Endothelial cell of umbilical vein (primary cell): ENCODE results near the gene NEK7. TPM values are rescaled to one million over a fixed set of nuclear protein-coding genes. Genes with fewer than 3 reads are reported as not detected.

Experiments used
- BruUV-seq: library from RNA; stranded (reverse); fragments of 400-500 nt; replicated peaks from 2 replicates; lab custom pipeline; 2021; lab: Mats Ljungman, UMichigan
- CTCF ChIA-PET: fragments of 300-600, 350-600 bp; sonication (Branson Sonifier 250); formaldehyde crosslinking; loops from one replicate; lab custom pipeline; 2021; ENCODE audit warnings: antibody characterized with exemption, inconsistent platforms; lab: Charles Lee
- POLR2A ChIA-PET: fragments of 300-600, 350-600 bp; sonication (Branson Sonifier 250); formaldehyde crosslinking; loops from one replicate; lab custom pipeline; 2021; ENCODE audit warnings: antibody characterized with exemption, inconsistent platforms; lab: Charles Lee
- DNase-seq: peaks from one replicate; pipeline ENCODE4 v3.0.0-alpha.2; 2011; ENCODE audit warnings: low read depth, low spot score
- FAIRE-seq: peaks from 2 replicates; lab custom pipeline; 2011; peaks lifted over from hg19 to GRCh38; lab: Jason Lieb, UNC
- H2AFZ ChIP-seq: 2 replicates; pipeline ENCODE4 v1.6.0; 2012; ENCODE audit warnings: low read depth, low read length, control low read depth, inconsistent platforms
- H3K27ac ChIP-seq: 2 replicates; pipeline ENCODE4 v1.5.1; 2011; ENCODE audit warnings: low read depth, mild to moderate bottlenecking, control low read depth, low read length, moderate library complexity; ENCODE audit not compliant: insufficient read depth
- H3K27me3 ChIP-seq, 2 experiments: 2 replicates each; pipeline versions ENCODE4 v1.6.0 to v1.6.1; 2011; ENCODE audit warnings: low read length in 2 of 2, mixed read lengths in 1 of 2; ENCODE audit not compliant: control insufficient read depth in 2 of 2, insufficient read depth in 2 of 2
- H3K36me3 ChIP-seq, 2 experiments: 2 replicates in 1 of 2; 3 replicates in 1 of 2; pipeline ENCODE4 v1.5.1; 2011; ENCODE audit warnings: low read length in 2 of 2, mild to moderate bottlenecking in 1 of 2, moderate library complexity in 1 of 2; ENCODE audit not compliant: control insufficient read depth in 2 of 2, insufficient read depth in 2 of 2; ENCODE audit errors: extremely low read depth in 1 of 2
- H3K4me1 ChIP-seq: 3 replicates; pipeline ENCODE4 v1.5.1; 2011; ENCODE audit warnings: mild to moderate bottlenecking, low read length; ENCODE audit not compliant: control insufficient read depth, insufficient read depth; ENCODE audit errors: extremely low read depth
- H3K4me2 ChIP-seq: 2 replicates; pipeline ENCODE4 v1.6.1; 2011; ENCODE audit warnings: low read length, control low read depth, mixed read lengths; ENCODE audit not compliant: insufficient read depth
- H3K4me3 ChIP-seq, 3 experiments: fragments of 200-600 bp in 1 of 3; sonication (generic), shearing (Covaris generic) in 1 of 3; replicated peaks in 1 of 3; 2 replicates each; pipeline ENCODE4 v1.5.1; 2011 to 2016; ENCODE audit warnings: control low read depth in 3 of 3, low read length in 3 of 3, mild to moderate bottlenecking in 2 of 3, inconsistent platforms in 1 of 3, low read depth in 1 of 3, moderate library complexity in 1 of 3; ENCODE audit not compliant: insufficient read depth in 1 of 3
- H3K79me2 ChIP-seq: 2 replicates; pipeline ENCODE4 v1.6.0; 2012; ENCODE audit warnings: low read length, inconsistent platforms; ENCODE audit not compliant: control insufficient read depth, insufficient read depth
- H3K9ac ChIP-seq: replicated peaks from 2 replicates; pipeline ENCODE3; 2011; ENCODE audit warnings: low read length, control low read depth; ENCODE audit not compliant: insufficient read depth; ENCODE audit errors: extremely low read depth
- H3K9me1 ChIP-seq: replicated peaks from 3 replicates; pipeline ENCODE4 v1.6.0; 2011; ENCODE audit warnings: mild to moderate bottlenecking, low read length; ENCODE audit not compliant: control insufficient read depth, insufficient read depth; ENCODE audit errors: extremely low read depth
- H3K9me3 ChIP-seq: replicated peaks from 2 replicates; pipeline ENCODE4 v1.5.1; 2012; ENCODE audit warnings: low read length, inconsistent platforms; ENCODE audit not compliant: control insufficient read depth, insufficient read depth
- H4K20me1 ChIP-seq: replicated peaks from 2 replicates; pipeline ENCODE3; 2011; ENCODE audit warnings: mild to moderate bottlenecking, low read length; ENCODE audit not compliant: control insufficient read depth, insufficient read depth; ENCODE audit errors: extremely low read depth
- EZH2 ChIP-seq: IDR thresholded peaks from 2 replicates; pipeline ENCODE4 v1.6.1; 2012; ENCODE audit warnings: borderline replicate concordance, low read depth, mild to moderate bottlenecking, moderate library complexity, low read length, inconsistent platforms; ENCODE audit not compliant: severe bottlenecking
- FOS ChIP-seq: IDR thresholded peaks from 2 replicates; pipeline ENCODE4 v1.6.1; 2011; ENCODE audit warnings: mild to moderate bottlenecking, low read length, moderate library complexity, borderline replicate concordance; ENCODE audit not compliant: insufficient read depth
- GATA2 ChIP-seq: IDR thresholded peaks from 2 replicates; pipeline ENCODE4 v1.7.0; 2011; ENCODE audit warnings: low read depth, mild to moderate bottlenecking, moderate library complexity, mixed read lengths, low read length; ENCODE audit not compliant: insufficient read length, insufficient read depth
- JUN ChIP-seq: IDR thresholded peaks from 2 replicates; pipeline ENCODE4 v1.6.1; 2011; ENCODE audit warnings: borderline replicate concordance, low read depth; ENCODE audit not compliant: insufficient read length, insufficient read depth
- POLR2A ChIP-seq: IDR thresholded peaks from 2 replicates; pipeline ENCODE4 v1.6.1; 2012; ENCODE audit warnings: low read depth, mild to moderate bottlenecking, control low read depth, low read length
- POLR2AphosphoS5 ChIP-seq: IDR thresholded peaks from 2 replicates; pipeline ENCODE4 v1.6.1; 2012; ENCODE audit warnings: low read depth, mild to moderate bottlenecking, control low read depth, low read length, moderate library complexity; ENCODE audit not compliant: insufficient read depth
- dilution Hi-C: fragments of 300-500 bp; cut with MboI; formaldehyde crosslinking; loops from one replicate; pipeline ENCODE4 v1.15.0; 2019; ENCODE audit warnings: low sequenced_read_pairs; ENCODE audit not compliant: extremely low pct_ligation_motif_present
- intact Hi-C: fragments of 100-400 bp; cut with micrococcal nuclease; formaldehyde crosslinking; loops from one replicate; pipeline ENCODE4 v1.10.0; 2022
- polyA plus RNA-seq, 4 experiments: library from polyadenylated mRNA; depleted of rRNA in 3 of 4; stranded (reverse) in 3 of 4; unstranded in 1 of 4; fragments of >200 nt; gene quantifications; 2 replicates each; pipeline versions ENCODE4 v1.2.1 to v1.2.3, GENCODE V29; 2011 to 2012; ENCODE audit warnings: missing spikeins in 1 of 4
- total RNA-seq: library from RNA; stranded (reverse); gene quantifications from 2 replicates; pipeline ENCODE4 v1.2.3, GENCODE V29; 2021
- TF ChIP-seq, protein P1 (sequence below), 2 donors: IDR thresholded peaks; 1 replicate in 1 of 2; 2 replicates in 1 of 2; pipeline ENCODE4 v1.5.1; 2011; ENCODE audit warnings: low read length in 2 of 2, mild to moderate bottlenecking in 2 of 2, moderate library complexity in 2 of 2, control low read depth in 1 of 2, inconsistent platforms in 1 of 2, low read depth in 1 of 2; ENCODE audit not compliant: insufficient read depth in 1 of 2; ENCODE audit errors: extremely low read depth in 1 of 2

Gene NEK7
- total and polyA plus RNA-seq, 2 donors (not counting 3 experiments of a cell fraction or from before 2014, with no cell fraction given) = 22.6 to 45.7 TPM

GRCh38 chr1:198205016-198205684, 48.4 kb downstream of the NEK7 start:
- H4K20me1 ChIP-seq = peaks cover 5% of the 10 kb centered on the region
- no peak overlapping the region for H3K4me2 ChIP-seq
- CTCF ChIA-PET = interaction anchor here (0.6 to 1.4 kb wide), 3 partner anchors 60 to 153 kb away, joined by 3 to 4 read pairs (median 3); no protein-coding TSS in a partner anchor

DNA sequence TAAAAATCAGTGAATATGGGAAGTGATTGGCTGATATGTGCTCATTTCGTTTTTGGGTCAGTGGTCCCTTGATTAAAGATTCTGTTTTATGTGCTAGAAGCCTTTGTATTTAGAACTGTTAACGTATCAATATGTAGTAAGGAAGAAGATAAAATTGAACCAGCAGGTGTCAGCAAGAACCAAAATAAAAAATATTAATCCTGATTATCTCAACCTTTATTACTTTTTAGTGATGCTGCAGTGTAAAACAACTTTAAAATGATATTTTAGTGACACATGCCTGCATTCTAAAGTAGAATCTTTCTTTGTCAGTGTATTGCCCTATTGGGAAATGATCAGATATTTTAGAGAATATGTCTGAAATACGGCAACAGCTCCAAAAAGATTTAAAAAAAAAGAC, 49.5 kb downstream of the NEK7 start:
- H4K20me1 ChIP-seq = peaks cover 5% of the 10 kb centered on the region
- BruUV-seq = no TSS peak
- FAIRE-seq (no peak), DNase-seq (no peak)
- no peaks in the 10 kb centered on the region for H3K9me1 ChIP-seq
- no peak for TF ChIP-seq EZH2
- no peak for TF ChIP-seq POLR2A
- TF ChIP-seq JUN = no peak
- TF ChIP-seq GATA2 = no peak
- no peak for TF ChIP-seq FOS
- H3K4me1 ChIP-seq = peaks cover 2% of the 10 kb centered on the region
- no peak overlapping the region for H3K4me2 ChIP-seq
- no peak overlapping the region for H2AFZ ChIP-seq
- dilution Hi-C loops (no loop called here), intact Hi-C loops (loop anchor here (1.0 to 5.0 kb wide), 2 partner anchors 259 to 481 kb away; no protein-coding TSS in a partner anchor)
- no peaks in the 10 kb centered on the region for H3K27me3 ChIP-seq
- no peak overlapping the region for H3K9ac ChIP-seq
- no peaks in the 10 kb centered on the region for H3K36me3 ChIP-seq
- H3K9me3 ChIP-seq = no peaks in the 10 kb centered on the region
- H3K4me3 ChIP-seq = no peak overlapping the region
- peaks cover 72% of the 10 kb centered on the region for H3K79me2 ChIP-seq
- ChIA-PET POLR2A (no interaction called here), CTCF (interaction anchor here (1.4 to 1.5 kb wide), 3 partner anchors 14 to 59 kb away, joined by 3 to 4 read pairs (median 4); no protein-coding TSS in a partner anchor)
- no peak overlapping the region for H3K27ac ChIP-seq

More at GRCh38 chr1:198205016-198205684, 48.4 kb downstream of the NEK7 start:
- intact Hi-C loops (loop anchor here (5.0 kb wide), 1 partner anchor 482 kb away; no protein-coding TSS in a partner anchor), dilution Hi-C loops (no loop called here)
- peaks cover 2% of the 10 kb centered on the region for H3K4me1 ChIP-seq
- H2AFZ ChIP-seq = no peak overlapping the region
- no peaks in the 10 kb centered on the region for H3K9me3 ChIP-seq
- H3K4me3 ChIP-seq = no peak overlapping the region
- no peaks in the 10 kb centered on the region for H3K36me3 ChIP-seq
- no peak overlapping the region for H3K27ac ChIP-seq
- BruUV-seq = no TSS peak
- H3K9ac ChIP-seq = no peak overlapping the region
- TF ChIP-seq, protein P1, sequence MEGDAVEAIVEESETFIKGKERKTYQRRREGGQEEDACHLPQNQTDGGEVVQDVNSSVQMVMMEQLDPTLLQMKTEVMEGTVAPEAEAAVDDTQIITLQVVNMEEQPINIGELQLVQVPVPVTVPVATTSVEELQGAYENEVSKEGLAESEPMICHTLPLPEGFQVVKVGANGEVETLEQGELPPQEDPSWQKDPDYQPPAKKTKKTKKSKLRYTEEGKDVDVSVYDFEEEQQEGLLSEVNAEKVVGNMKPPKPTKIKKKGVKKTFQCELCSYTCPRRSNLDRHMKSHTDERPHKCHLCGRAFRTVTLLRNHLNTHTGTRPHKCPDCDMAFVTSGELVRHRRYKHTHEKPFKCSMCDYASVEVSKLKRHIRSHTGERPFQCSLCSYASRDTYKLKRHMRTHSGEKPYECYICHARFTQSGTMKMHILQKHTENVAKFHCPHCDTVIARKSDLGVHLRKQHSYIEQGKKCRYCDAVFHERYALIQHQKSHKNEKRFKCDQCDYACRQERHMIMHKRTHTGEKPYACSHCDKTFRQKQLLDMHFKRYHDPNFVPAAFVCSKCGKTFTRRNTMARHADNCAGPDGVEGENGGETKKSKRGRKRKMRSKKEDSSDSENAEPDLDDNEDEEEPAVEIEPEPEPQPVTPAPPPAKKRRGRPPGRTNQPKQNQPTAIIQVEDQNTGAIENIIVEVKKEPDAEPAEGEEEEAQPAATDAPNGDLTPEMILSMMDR (IDR thresholded peaks at IDR 0.05; ENCODE audit: extremely low read depth in 1 of 2, insufficient read depth in 1 of 2, low read depth in 1 of 2, low read length in 2 of 2) = no peak
- TF ChIP-seq POLR2AphosphoS5 = no peak
- POLR2A ChIA-PET = no interaction called here
- H3K9me1 ChIP-seq = no peaks in the 10 kb centered on the region
- H3K27me3 ChIP-seq = no peaks in the 10 kb centered on the region
- H3K79me2 ChIP-seq = peaks cover 82% of the 10 kb centered on the region
- DNase-seq (no peak), FAIRE-seq (no peak)
